ENCODE measurements around the gene GNB1. TPM values are rescaled to one million over a fixed set of nuclear protein-coding genes. Genes with fewer than 3 reads are reported as not detected.

Gene GNB1
- total and polyA plus RNA-seq, 9 of the 15 experiments (the other 6 are each of a cell fraction or from before 2014, with no cell fraction given), result 34.3 to 388 (median 114) TPM

DNA sequence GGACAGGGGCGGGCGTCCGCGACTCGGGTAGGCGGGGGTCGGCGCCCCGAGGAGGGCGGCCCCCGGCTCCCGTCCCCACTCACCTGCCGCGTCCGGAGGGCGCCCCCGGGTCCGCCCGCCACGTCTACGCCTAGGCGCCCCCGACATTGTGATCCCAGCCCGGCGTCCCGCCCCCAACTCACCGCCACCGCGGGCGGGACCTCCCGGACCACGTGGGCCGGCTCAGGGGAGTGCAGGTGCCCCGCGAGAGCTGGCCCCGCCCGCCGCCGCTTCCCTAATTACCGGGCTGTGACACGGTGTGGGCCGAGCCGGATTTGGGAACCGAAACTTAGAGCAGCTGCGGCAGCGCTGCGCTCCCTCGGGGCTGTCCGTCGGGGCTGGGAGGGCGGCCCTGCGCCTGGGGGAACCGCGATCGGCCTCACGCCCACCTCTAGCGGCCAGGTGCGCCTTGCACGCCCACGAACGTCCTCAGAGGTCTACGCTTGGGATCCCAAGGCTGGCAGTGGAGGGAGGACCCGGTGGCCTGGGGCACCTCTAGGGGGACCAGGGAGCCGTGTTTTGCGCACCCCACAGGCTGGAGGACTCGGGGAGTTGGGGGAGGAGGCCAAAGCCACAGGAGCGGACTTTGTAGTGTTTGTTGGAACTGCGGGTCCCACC is 112.1 kb downstream of the GNB1 start (continued):
- TF ChIP-seq, protein P1, sequence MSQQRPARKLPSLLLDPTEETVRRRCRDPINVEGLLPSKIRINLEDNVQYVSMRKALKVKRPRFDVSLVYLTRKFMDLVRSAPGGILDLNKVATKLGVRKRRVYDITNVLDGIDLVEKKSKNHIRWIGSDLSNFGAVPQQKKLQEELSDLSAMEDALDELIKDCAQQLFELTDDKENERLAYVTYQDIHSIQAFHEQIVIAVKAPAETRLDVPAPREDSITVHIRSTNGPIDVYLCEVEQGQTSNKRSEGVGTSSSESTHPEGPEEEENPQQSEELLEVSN (IDR thresholded peaks at IDR 0.05; ENCODE audit: borderline replicate concordance in 1 of 2, extremely low read depth in 1 of 2, insufficient read depth in 1 of 2, insufficient read length in 1 of 2, low read depth in 1 of 2, low read length in 1 of 2, poor library complexity in 1 of 2, severe bottlenecking in 1 of 2), result peak; percentile 19 to 43
- TF ChIP-seq MXI1 (IDR thresholded peaks at IDR 0.05; ENCODE audit: low read depth, low read length) (peak; percentile 57), KLF13 (tag; IDR thresholded peaks at IDR 0.05; ENCODE audit: borderline replicate concordance, low read depth) (peak; percentile 65; the same call in 1 of the 2 replicates), TRIM24 (IDR thresholded peaks at IDR 0.05) (peak in 1 of 2 experiments; percentile 50; a peak in 2 of 4 replicates), RBM34 (IDR thresholded peaks at IDR 0.05; ENCODE audit: borderline replicate concordance, insufficient read depth, low read length) (0 out of 2 replicates have a peak, but pooled peaks have one; percentile 18), MTA1 (IDR thresholded peaks at IDR 0.05; ENCODE audit: borderline replicate concordance) (no peak; the same call in 1 of the 2 replicates), PML (IDR thresholded peaks at IDR 0.05; ENCODE audit: low read length) (0 out of 2 replicates have a peak, but pooled peaks have one; percentile 27), NKRF (IDR thresholded peaks at IDR 0.05; ENCODE audit: borderline replicate concordance) (peak; percentile 83; the same call in 1 of the 2 replicates), E2F3 (CRISPR knock-in tag; IDR thresholded peaks at IDR 0.05) (peak; percentile 86), SRF (CRISPR knock-in tag; IDR thresholded peaks at IDR 0.05) (peak in 1 of 2 experiments; percentile 77; a peak in 1 of 4 replicates), NUFIP1 (IDR thresholded peaks at IDR 0.05; ENCODE audit: partially characterized antibody) (no peak), POLR2AphosphoS5 (IDR thresholded peaks at IDR 0.05; ENCODE audit: control insufficient read depth, insufficient read depth, low read depth, low read length) (0 out of 2 replicates have a peak, but pooled peaks have one; percentile 15), NFXL1 (CRISPR knock-in tag; IDR thresholded peaks at IDR 0.05) (no peak), SAFB (IDR thresholded peaks at IDR 0.05; ENCODE audit: borderline replicate concordance, low read depth, low read length) (peak; percentile 48), ZNF143 (CRISPR knock-in tag; IDR thresholded peaks at IDR 0.05) (peak; percentile 38; the same call in 1 of the 2 replicates), PTBP1 (IDR thresholded peaks at IDR 0.05; ENCODE audit: low read depth, low read length) (no peak), PHF20 (IDR thresholded peaks at IDR 0.05; ENCODE audit: partially characterized antibody) (peak; percentile 42), FOXA3 (CRISPR knock-in tag; conservative IDR thresholded peaks at IDR 0.05 in 1 of 2, IDR thresholded peaks at IDR 0.05 in 1 of 2) (peak in 1 of 2 experiments; percentile 74; a peak in 1 of 4 replicates), ZFP91 (CRISPR knock-in tag; IDR thresholded peaks at IDR 0.05) (peak; percentile 36; the same call in 1 of the 2 replicates), ZNF584 (CRISPR knock-in tag; IDR thresholded peaks at IDR 0.05; ENCODE audit: low read depth) (peak; percentile 49; the same call in 1 of the 2 replicates)
- TF ChIP-seq, protein P2, sequence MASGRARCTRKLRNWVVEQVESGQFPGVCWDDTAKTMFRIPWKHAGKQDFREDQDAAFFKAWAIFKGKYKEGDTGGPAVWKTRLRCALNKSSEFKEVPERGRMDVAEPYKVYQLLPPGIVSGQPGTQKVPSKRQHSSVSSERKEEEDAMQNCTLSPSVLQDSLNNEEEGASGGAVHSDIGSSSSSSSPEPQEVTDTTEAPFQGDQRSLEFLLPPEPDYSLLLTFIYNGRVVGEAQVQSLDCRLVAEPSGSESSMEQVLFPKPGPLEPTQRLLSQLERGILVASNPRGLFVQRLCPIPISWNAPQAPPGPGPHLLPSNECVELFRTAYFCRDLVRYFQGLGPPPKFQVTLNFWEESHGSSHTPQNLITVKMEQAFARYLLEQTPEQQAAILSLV (tag; IDR thresholded peaks at IDR 0.05), result no peak
